A549 (cell line): ENCODE results near the gene SNX30. TPM values are rescaled to one million over a fixed set of nuclear protein-coding genes. Genes with fewer than 3 reads are reported as not detected.

Experiments used
- ATAC-seq, 2 experiments: fragments of 200-7000 bp in 1 of 2; fragments of >200 bp in 1 of 2; cut with Nextera tagmentation in 1 of 2; cut with Tn5 transposase in 1 of 2; 3 replicates each; pipeline versions ENCODE4 v1.8.0 to v1.9.1; 2018 to 2020; ENCODE audit warnings: mild to moderate bottlenecking in 1 of 2, moderate library complexity in 1 of 2
- CTCF ChIA-PET: fragments of 300-600 bp; sonication (Branson Sonifier 250); formaldehyde crosslinking; extraction: SDS; loops from one replicate; lab custom pipeline; 2021; ENCODE audit warnings: antibody characterized with exemption, inconsistent platforms; lab: Yijun Ruan, JAX
- POLR2A ChIA-PET: fragments of 350-600 bp; formaldehyde crosslinking; extraction: SDS; loops from one replicate; lab custom pipeline; 2021; ENCODE audit warnings: antibody characterized with exemption, inconsistent platforms; lab: Yijun Ruan, JAX
- DNase-seq, 2 experiments: peaks; one replicate each; pipeline versions ENCODE4 v3.0.0 to v3.0.0-alpha.2; 2011 to 2016; ENCODE audit warnings: low read depth in 1 of 2, low spot score in 1 of 2
- FAIRE-seq: peaks from 2 replicates; lab custom pipeline; 2011; peaks lifted over from hg19 to GRCh38; lab: Jason Lieb, UNC
- H3K27ac ChIP-seq, 2 experiments: fragments of >200 bp; sonication (Bioruptor Twin); formaldehyde crosslinking; 3 replicates each; pipeline ENCODE4 v1.5.1; 2016 to 2017
- H3K4me1 ChIP-seq: fragments of >200 bp; sonication (Bioruptor Twin); formaldehyde crosslinking; 3 replicates; pipeline ENCODE4 v1.6.1; 2016
- H3K4me2 ChIP-seq: fragments of >200 bp; sonication (Bioruptor Twin); formaldehyde crosslinking; 3 replicates; pipeline ENCODE4 v1.6.1; 2016
- H3K4me3 ChIP-seq: fragments of >200 bp; sonication (Bioruptor Twin); formaldehyde crosslinking; 3 replicates; pipeline ENCODE4 v1.5.1; 2016
- H3K9me3 ChIP-seq: fragments of >200 bp; sonication (Bioruptor Twin); formaldehyde crosslinking; 3 replicates; pipeline ENCODE4 v1.6.1; 2016
- CHD4 ChIP-seq: fragments of 200-600 bp; sonication (generic); IDR thresholded peaks from 2 replicates; pipeline ENCODE4 v1.6.1; 2016; ENCODE audit warnings: antibody characterized with exemption, mild to moderate bottlenecking, borderline replicate concordance
- FOSB ChIP-seq: fragments of 250-450 bp; sonication (Bioruptor Pico); IDR thresholded peaks from 2 replicates; pipeline ENCODE4 v1.5.0; 2020; ENCODE audit warnings: mild to moderate bottlenecking, moderate library complexity
- HOXA7 ChIP-seq: fragments of 250-450 bp; sonication (Bioruptor Pico); IDR thresholded peaks from 2 replicates; pipeline ENCODE4 v1.5.0; 2020; ENCODE audit warnings: mild to moderate bottlenecking, moderate library complexity
- HOXB13 ChIP-seq: fragments of 250-450 bp; sonication (Bioruptor Pico); IDR thresholded peaks from 2 replicates; pipeline ENCODE4 v1.5.0; 2020; ENCODE audit warnings: low read depth, mild to moderate bottlenecking, moderate library complexity
- MAX ChIP-seq: IDR thresholded peaks from 2 replicates; pipeline ENCODE4 v1.6.1; 2012
- NPAS2 ChIP-seq: fragments of 250-450 bp; sonication (Bioruptor Pico); IDR thresholded peaks from 2 replicates; pipeline ENCODE4 v1.8.0; 2022; ENCODE audit warnings: mild to moderate bottlenecking, moderate library complexity, borderline replicate concordance
- PHF8 ChIP-seq: fragments of 200-600 bp; sonication (generic); IDR thresholded peaks from 2 replicates; pipeline ENCODE4 v1.6.1; 2016; ENCODE audit warnings: low read depth, mild to moderate bottlenecking, antibody characterized with exemption, moderate library complexity, borderline replicate concordance
- RAD21 ChIP-seq, 2 experiments: fragments of >200 bp in 1 of 2; sonication (Bioruptor Twin) in 1 of 2; formaldehyde crosslinking in 1 of 2; IDR thresholded peaks in 1 of 2; conservative IDR thresholded peaks in 1 of 2; 2 replicates in 1 of 2; 3 replicates in 1 of 2; pipeline ENCODE4 v1.6.1; 2012 to 2018; ENCODE audit warnings: inconsistent platforms in 1 of 2
- RARB ChIP-seq: fragments of 250-450 bp; sonication (Bioruptor Pico); IDR thresholded peaks from 2 replicates; pipeline ENCODE4 v1.8.0; 2021; ENCODE audit warnings: mild to moderate bottlenecking, moderate library complexity
- RCOR1 ChIP-seq: fragments of 150-350 bp; IDR thresholded peaks from 2 replicates; pipeline ENCODE4 v1.6.1; 2014; ENCODE audit warnings: antibody characterized with exemption, low read length, low read depth
- RFX5 ChIP-seq: fragments of 450-650 bp; IDR thresholded peaks from 2 replicates; pipeline ENCODE4 v1.7.1; 2014; ENCODE audit warnings: antibody characterized with exemption, mild to moderate bottlenecking, moderate library complexity
- SMC3 ChIP-seq: fragments of >200 bp; sonication (Bioruptor Twin); formaldehyde crosslinking; IDR thresholded peaks from 3 replicates; pipeline ENCODE4 v1.6.1; 2018; ENCODE audit warnings: inconsistent platforms
- SREBF2 ChIP-seq: fragments of 450-650 bp; IDR thresholded peaks from 2 replicates; pipeline ENCODE4 v1.6.1; 2014; ENCODE audit warnings: mild to moderate bottlenecking, moderate library complexity
- WGBS: methylation state at CpG from one replicate; pipeline ENCODE4 v1.1.6; 2017; ENCODE audit errors: missing lambda C conversion rate; 5-methylcytosine and 5-hydroxymethylcytosine counted together
- polyA plus RNA-seq, 4 experiments: library from polyadenylated mRNA; depleted of rRNA in 3 of 4; stranded (reverse); fragments of >200 nt; fragmentation: RNase III in 1 of 4; extraction: RNeasy Plus Mini Kit Qiagen cat#74134 plus additional on column Dnase treatment in 1 of 4; gene quantifications; 2 replicates in 3 of 4; 3 replicates in 1 of 4; pipeline ENCODE4 v1.2.3, GENCODE V29; 2011 to 2017
- TF ChIP-seq, protein P1 (sequence below): fragments of 150-350 bp; IDR thresholded peaks from 2 replicates; pipeline ENCODE4 v1.6.1; 2014; ENCODE audit warnings: low read depth, mild to moderate bottlenecking, low read length
- TF ChIP-seq, protein P2 (sequence below): fragments of >200 bp; sonication (Bioruptor Twin); formaldehyde crosslinking; IDR thresholded peaks from 3 replicates; pipeline ENCODE4 v1.5.1; 2016
- TF ChIP-seq, protein P3 (sequence below): fragments of 450-650 bp; IDR thresholded peaks from 2 replicates; pipeline ENCODE4 v1.6.1; 2014; ENCODE audit warnings: antibody characterized with exemption

Gene SNX30
- polyA plus RNA-seq, 2 of the 4 experiments (the other 2 are of a cell fraction): 3.1 to 3.6 TPM

DNA sequence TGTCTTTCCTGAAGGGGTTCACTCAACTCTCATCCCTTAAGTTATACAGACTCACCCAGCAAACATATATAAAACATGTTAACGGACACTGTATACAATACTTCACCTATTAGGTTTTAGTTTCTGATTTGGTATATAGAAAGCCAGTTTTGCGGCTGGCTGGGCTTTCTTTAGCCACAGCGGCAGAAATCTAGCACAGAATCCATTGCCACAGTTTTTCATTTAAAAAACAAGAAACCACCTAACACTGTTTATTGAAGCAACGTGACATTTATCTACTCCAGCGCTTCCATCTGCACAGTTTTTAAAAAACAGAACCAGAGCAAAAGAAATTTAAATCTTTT is 67.3 kb downstream of the SNX30 start:
- ATAC-seq (no peak), DNase-seq (no peak), FAIRE-seq (no peak)
- ChIA-PET POLR2A (no interaction called here), CTCF (interaction anchor here (1.7 kb wide), 1 partner anchor 32 kb away, joined by 3 read pairs; no protein-coding TSS in a partner anchor)
- Histone ChIP-seq H3K4me2 (no peak overlapping the region), H3K9me3 (no peaks in the 10 kb centered on the region), H3K4me1 (no peaks in the 10 kb centered on the region), H3K4me3 (no peak overlapping the region), H3K27ac (no peak overlapping the region)
- 89% methylated on average over 5 of the region's 5 CpGs for WGBS
- TF ChIP-seq NPAS2 (CRISPR knock-in tag): no peak
- TF ChIP-seq, protein P1, sequence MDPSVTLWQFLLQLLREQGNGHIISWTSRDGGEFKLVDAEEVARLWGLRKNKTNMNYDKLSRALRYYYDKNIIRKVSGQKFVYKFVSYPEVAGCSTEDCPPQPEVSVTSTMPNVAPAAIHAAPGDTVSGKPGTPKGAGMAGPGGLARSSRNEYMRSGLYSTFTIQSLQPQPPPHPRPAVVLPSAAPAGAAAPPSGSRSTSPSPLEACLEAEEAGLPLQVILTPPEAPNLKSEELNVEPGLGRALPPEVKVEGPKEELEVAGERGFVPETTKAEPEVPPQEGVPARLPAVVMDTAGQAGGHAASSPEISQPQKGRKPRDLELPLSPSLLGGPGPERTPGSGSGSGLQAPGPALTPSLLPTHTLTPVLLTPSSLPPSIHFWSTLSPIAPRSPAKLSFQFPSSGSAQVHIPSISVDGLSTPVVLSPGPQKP: no peak
- no peak for TF ChIP-seq HOXA7
- no peak for TF ChIP-seq RCOR1
- no peak for TF ChIP-seq FOSB (CRISPR knock-in tag)
- no peak for TF ChIP-seq HOXB13 (CRISPR knock-in tag)
- no peak for TF ChIP-seq PHF8
- TF ChIP-seq, protein P2, sequence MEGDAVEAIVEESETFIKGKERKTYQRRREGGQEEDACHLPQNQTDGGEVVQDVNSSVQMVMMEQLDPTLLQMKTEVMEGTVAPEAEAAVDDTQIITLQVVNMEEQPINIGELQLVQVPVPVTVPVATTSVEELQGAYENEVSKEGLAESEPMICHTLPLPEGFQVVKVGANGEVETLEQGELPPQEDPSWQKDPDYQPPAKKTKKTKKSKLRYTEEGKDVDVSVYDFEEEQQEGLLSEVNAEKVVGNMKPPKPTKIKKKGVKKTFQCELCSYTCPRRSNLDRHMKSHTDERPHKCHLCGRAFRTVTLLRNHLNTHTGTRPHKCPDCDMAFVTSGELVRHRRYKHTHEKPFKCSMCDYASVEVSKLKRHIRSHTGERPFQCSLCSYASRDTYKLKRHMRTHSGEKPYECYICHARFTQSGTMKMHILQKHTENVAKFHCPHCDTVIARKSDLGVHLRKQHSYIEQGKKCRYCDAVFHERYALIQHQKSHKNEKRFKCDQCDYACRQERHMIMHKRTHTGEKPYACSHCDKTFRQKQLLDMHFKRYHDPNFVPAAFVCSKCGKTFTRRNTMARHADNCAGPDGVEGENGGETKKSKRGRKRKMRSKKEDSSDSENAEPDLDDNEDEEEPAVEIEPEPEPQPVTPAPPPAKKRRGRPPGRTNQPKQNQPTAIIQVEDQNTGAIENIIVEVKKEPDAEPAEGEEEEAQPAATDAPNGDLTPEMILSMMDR: no peak
- no peak for TF ChIP-seq CHD4
- no peak for TF ChIP-seq RFX5
- TF ChIP-seq, protein P3, sequence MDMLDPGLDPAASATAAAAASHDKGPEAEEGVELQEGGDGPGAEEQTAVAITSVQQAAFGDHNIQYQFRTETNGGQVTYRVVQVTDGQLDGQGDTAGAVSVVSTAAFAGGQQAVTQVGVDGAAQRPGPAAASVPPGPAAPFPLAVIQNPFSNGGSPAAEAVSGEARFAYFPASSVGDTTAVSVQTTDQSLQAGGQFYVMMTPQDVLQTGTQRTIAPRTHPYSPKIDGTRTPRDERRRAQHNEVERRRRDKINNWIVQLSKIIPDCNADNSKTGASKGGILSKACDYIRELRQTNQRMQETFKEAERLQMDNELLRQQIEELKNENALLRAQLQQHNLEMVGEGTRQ: no peak
- TF ChIP-seq RARB (CRISPR knock-in tag): no peak
- no peak for TF ChIP-seq SREBF2

DNA sequence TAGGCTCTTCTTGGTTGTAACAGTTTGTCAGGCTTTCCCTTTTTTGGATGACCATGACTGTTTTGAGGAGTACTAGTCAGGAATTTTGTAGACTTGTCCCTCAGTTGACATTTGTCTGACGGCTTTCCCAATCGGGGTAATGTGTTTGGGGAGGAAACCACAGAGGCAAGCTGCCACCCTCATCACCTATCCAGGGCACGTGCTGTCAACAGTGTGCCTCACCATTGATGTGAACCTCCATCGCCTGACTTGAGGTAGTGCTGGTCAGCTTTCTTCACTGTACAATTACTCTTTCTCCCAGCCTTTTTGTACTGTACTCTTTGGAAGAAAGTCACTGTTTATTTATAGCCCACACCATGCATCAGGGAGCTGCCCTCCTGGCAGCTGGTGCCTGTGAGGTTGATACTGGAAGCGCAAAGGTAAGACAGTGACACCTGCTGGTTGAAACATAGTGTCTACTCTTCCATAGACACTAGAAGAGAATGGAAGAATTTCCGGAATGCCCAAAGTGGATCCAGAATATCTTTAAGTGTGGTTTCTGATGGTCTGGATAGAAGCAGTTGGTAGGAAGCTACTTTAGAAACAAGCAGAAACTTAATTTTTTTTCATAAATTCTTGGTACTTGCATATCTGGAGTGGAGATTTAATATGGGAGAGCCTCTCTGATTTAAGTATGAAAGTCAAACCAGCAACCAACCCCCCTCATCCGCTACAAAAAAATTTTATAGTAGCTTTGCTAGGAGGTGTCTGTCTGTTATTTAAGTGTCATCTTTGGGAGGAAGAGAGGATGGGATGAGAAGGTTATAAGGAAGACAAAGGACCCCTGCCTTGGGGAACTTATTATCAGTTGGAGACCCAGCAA is 69.3 kb downstream of the SNX30 start:
- ChIA-PET CTCF (interaction anchor here (0.6 to 1.8 kb wide), 33 partner anchors 10 to 781 kb away, joined by 3 to 15 read pairs (median 4); partner anchors contain the start of genes INIP and SNX30), POLR2A (no interaction called here)
- FAIRE-seq (no peak), DNase-seq (peak; percentile 47 to 69), ATAC-seq (peak; percentile 98 to 99)
- Histone ChIP-seq H3K4me2 (no peak overlapping the region), H3K4me1 (no peaks in the 10 kb centered on the region), H3K27ac (no peak overlapping the region), H3K4me3 (no peak overlapping the region), H3K9me3 (no peaks in the 10 kb centered on the region)
- TF ChIP-seq SMC3 (peak; percentile 55), RAD21 (conservative IDR thresholded peaks at IDR 0.05 in 1 of 2, IDR thresholded peaks at IDR 0.05 in 1 of 2) (peak; percentile 60 to 75), MAX (no peak)
- TF ChIP-seq, protein P2: peak; percentile 62
- 55% methylated on average over 7 of the region's 7 CpGs for WGBS
